HepG2 (cell line): Measurements from ENCODE around the gene FOXK2. TPM values are rescaled to one million over a fixed set of nuclear protein-coding genes. Genes with fewer than 3 reads are reported as not detected.

Source experiments
- DPF2 ChIP-seq: sonication (generic); formaldehyde crosslinking; IDR thresholded peaks from 2 replicates; pipeline ENCODE4 v1.4.0; 2020; ENCODE audit warnings: mild to moderate bottlenecking, low read depth, missing genetic modification reagents, borderline replicate concordance
- EHMT2 ChIP-seq: fragments of 200-600 bp; sonication (generic); IDR thresholded peaks from 2 replicates; pipeline ENCODE4 v1.7.0; 2017; ENCODE audit warnings: antibody characterized with exemption, low read depth, low read length, borderline replicate concordance
- FOXP4 ChIP-seq: sonication (generic); formaldehyde crosslinking; IDR thresholded peaks from 2 replicates; pipeline ENCODE4 v1.4.0; 2020; ENCODE audit warnings: missing genetic modification reagents
- HIC2 ChIP-seq: sonication (generic); formaldehyde crosslinking; IDR thresholded peaks from 2 replicates; pipeline ENCODE4 v1.9.0; 2022; ENCODE audit warnings: low read depth, missing genetic modification reagents
- MBD4 ChIP-seq: IDR thresholded peaks from 2 replicates; pipeline ENCODE4 v1.6.1; 2012; ENCODE audit warnings: low read length, inconsistent platforms, borderline replicate concordance
- MXD1 ChIP-seq: sonication (generic); formaldehyde crosslinking; IDR thresholded peaks from 2 replicates; pipeline ENCODE4 v1.4.0; 2020; ENCODE audit warnings: mild to moderate bottlenecking, missing genetic modification reagents
- NONO ChIP-seq, 2 experiments: fragments of 450-650 bp in 1 of 2; sonication (generic) in 1 of 2; formaldehyde crosslinking in 1 of 2; IDR thresholded peaks in 1 of 2; conservative IDR thresholded peaks in 1 of 2; 2 replicates each; pipeline versions ENCODE4 v1.6.1 to v1.8.0; 2017 to 2022; ENCODE audit warnings: mild to moderate bottlenecking in 1 of 2, missing genetic modification reagents in 1 of 2, moderate library complexity in 1 of 2
- PAF1 ChIP-seq: IDR thresholded peaks from 2 replicates; pipeline ENCODE4 v1.6.1; 2016; ENCODE audit warnings: missing genetic modification reagents, missing compliant biosample characterization
- PRDM4 ChIP-seq: sonication (generic); formaldehyde crosslinking; IDR thresholded peaks from 2 replicates; pipeline ENCODE4 v1.9.0; 2021; ENCODE audit warnings: missing genetic modification reagents, borderline replicate concordance
- YEATS4 ChIP-seq: sonication (generic); formaldehyde crosslinking; IDR thresholded peaks from 2 replicates; pipeline ENCODE4 v1.4.0; 2020; ENCODE audit warnings: missing genetic modification reagents, borderline replicate concordance
- ZMYM3 ChIP-seq: sonication (generic); formaldehyde crosslinking; IDR thresholded peaks from 2 replicates; pipeline ENCODE4 v1.5.1; 2020; ENCODE audit warnings: mild to moderate bottlenecking, missing genetic modification reagents
- ZNF335 ChIP-seq: sonication (generic); formaldehyde crosslinking; IDR thresholded peaks from 2 replicates; pipeline ENCODE4 v1.4.0; 2020; ENCODE audit warnings: missing genetic modification reagents
- ZNF496 ChIP-seq: sonication (generic); formaldehyde crosslinking; IDR thresholded peaks from 2 replicates; pipeline ENCODE4 v1.8.1; 2023; ENCODE audit warnings: mild to moderate bottlenecking, moderate library complexity, missing genetic modification reagents; ENCODE audit not compliant: insufficient replicate concordance
- ZNF570 ChIP-seq: sonication (generic); formaldehyde crosslinking; IDR thresholded peaks from 2 replicates; pipeline ENCODE4 v1.4.0; 2020; ENCODE audit warnings: mild to moderate bottlenecking, missing genetic modification reagents, borderline replicate concordance
- ZNF605 ChIP-seq: sonication (generic); formaldehyde crosslinking; IDR thresholded peaks from 2 replicates; pipeline ENCODE4 v1.8.0; 2022; ENCODE audit warnings: mild to moderate bottlenecking, missing genetic modification reagents
- polyA plus RNA-seq, 8 experiments: library from polyadenylated mRNA; depleted of rRNA in 3 of 8; stranded (reverse) in 7 of 8; unstranded in 1 of 8; fragments of >200 nt; fragmentation: Illumina TruSeq in 4 of 8; extraction: Trizol in 4 of 8; gene quantifications; 2 replicates each; pipeline versions ENCODE4 v1.2.1 to v1.2.3, GENCODE V29; 2011 to 2016; ENCODE audit warnings: low read depth in 4 of 8, missing spikeins in 1 of 8, mixed read lengths in 1 of 8; ENCODE audit not compliant: insufficient read depth in 1 of 8
- total RNA-seq, 5 experiments: library from RNA; depleted of rRNA; stranded (reverse); fragments of >200 nt; fragmentation: Illumina TruSeq; extraction: Trizol; gene quantifications; 2 replicates each; pipeline ENCODE4 v1.2.3, GENCODE V29; 2016; ENCODE audit warnings: low read depth in 1 of 5
- TF ChIP-seq, protein P1 (sequence below): sonication (generic); formaldehyde crosslinking; IDR thresholded peaks from 2 replicates; pipeline ENCODE4 v1.5.1; 2020; ENCODE audit warnings: mild to moderate bottlenecking, missing genetic modification reagents, borderline replicate concordance
- TF ChIP-seq, protein P2 (sequence below): IDR thresholded peaks from 2 replicates; pipeline ENCODE4 v1.6.1; 2016; ENCODE audit warnings: missing compliant biosample characterization, missing genetic modification reagents, borderline replicate concordance

Gene FOXK2
- total and polyA plus RNA-seq, 2 of the 13 experiments (the other 11 are each of a cell fraction or from before 2014, with no cell fraction given): 67.1 to 67.2 TPM

- TF ChIP-seq PRDM4 (no peak), ZMYM3 (0 out of 2 replicates have a peak, but pooled peaks have one; percentile 13), DPF2 (CRISPR knock-in tag) (no peak), HIC2 (CRISPR knock-in tag) (peak; percentile 56; the same call in 1 of the 2 replicates), MBD4 (no peak), MXD1 (no peak), ZNF605 (CRISPR knock-in tag) (no peak), NONO (IDR thresholded peaks at IDR 0.05) (no peak), NONO (CRISPR knock-in tag; conservative IDR thresholded peaks at IDR 0.05) (no peak), ZNF335 (no peak), YEATS4 (no peak), EHMT2 (peak; percentile 66; the same call in 1 of the 2 replicates), PAF1 (CRISPR knock-in tag) (no peak), ZNF496 (CRISPR knock-in tag) (no peak), FOXP4 (CRISPR knock-in tag) (no peak), ZNF570 (CRISPR knock-in tag) (no peak)
- TF ChIP-seq, protein P1, sequence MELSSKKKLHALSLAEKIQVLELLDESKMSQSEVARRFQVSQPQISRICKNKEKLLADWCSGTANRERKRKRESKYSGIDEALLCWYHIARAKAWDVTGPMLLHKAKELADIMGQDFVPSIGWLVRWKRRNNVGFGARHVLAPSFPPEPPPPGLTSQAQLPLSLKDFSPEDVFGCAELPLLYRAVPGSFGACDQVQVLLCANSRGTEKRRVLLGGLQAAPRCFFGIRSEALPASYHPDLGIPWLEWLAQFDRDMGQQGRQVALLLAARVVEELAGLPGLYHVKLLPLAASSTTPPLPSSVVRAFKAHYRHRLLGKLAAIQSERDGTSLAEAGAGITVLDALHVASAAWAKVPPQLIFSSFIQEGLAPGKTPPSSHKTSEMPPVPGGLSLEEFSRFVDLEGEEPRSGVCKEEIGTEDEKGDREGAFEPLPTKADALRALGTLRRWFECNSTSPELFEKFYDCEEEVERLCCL (CRISPR knock-in tag): no peak
- TF ChIP-seq, protein P2, sequence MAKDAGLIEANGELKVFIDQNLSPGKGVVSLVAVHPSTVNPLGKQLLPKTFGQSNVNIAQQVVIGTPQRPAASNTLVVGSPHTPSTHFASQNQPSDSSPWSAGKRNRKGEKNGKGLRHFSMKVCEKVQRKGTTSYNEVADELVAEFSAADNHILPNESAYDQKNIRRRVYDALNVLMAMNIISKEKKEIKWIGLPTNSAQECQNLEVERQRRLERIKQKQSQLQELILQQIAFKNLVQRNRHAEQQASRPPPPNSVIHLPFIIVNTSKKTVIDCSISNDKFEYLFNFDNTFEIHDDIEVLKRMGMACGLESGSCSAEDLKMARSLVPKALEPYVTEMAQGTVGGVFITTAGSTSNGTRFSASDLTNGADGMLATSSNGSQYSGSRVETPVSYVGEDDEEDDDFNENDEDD (CRISPR knock-in tag): no peak
These were observed 11.8 kb upstream of the FOXK2 start (continued) for GRCh38 chr17:82507631-82508175.
